Right lobe of liver (tissue), 6 donors: Measurements from ENCODE around the gene ADIPOR1. TPM values are rescaled to one million over a fixed set of nuclear protein-coding genes. Genes with fewer than 3 reads are reported as not detected.
"Not testable (repeated sequence)": the region's sequence is repeated elsewhere in the genome, so short reads cannot be mapped to it uniquely, and the experiment has no call there.

ENCODE experiments used
- ATAC-seq, 4 donors: fragments of 200-7000 bp; cut with Tn5 transposase; one replicate each; pipeline ENCODE4 v1.9.1; 2020; ENCODE audit warnings: mild to moderate bottlenecking in 4 of 4, moderate library complexity in 4 of 4
- DNase-seq, 3 donors: peaks; one replicate each; pipeline ENCODE4 v3.0.0-alpha.2; 2020
- H3K27ac ChIP-seq, 3 donors: fragments of 200-600 bp; one replicate each; pipeline ENCODE4 v1.8.0; 2022
- H3K27me3 ChIP-seq, 2 donors: fragments of 200-600 bp; one replicate each; pipeline ENCODE4 v1.8.0; 2022
- H3K36me3 ChIP-seq, 4 donors: fragments of 200-600 bp; sonication (generic) in 1 of 4; one replicate each; pipeline versions ENCODE4 v1.5.1 to v1.8.0; 2017 to 2022; ENCODE audit warnings: control low read depth in 1 of 4
- H3K4me1 ChIP-seq, 4 donors: fragments of 200-600 bp; sonication (generic) in 1 of 4; one replicate each; pipeline versions ENCODE4 v1.5.1 to v1.8.0; 2017 to 2022; ENCODE audit warnings: control low read depth in 1 of 4
- H3K4me3 ChIP-seq, 3 donors: fragments of 200-600 bp; one replicate each; pipeline ENCODE4 v1.8.0; 2022
- H3K9me3 ChIP-seq, 4 donors: fragments of 200-600 bp; sonication (generic) in 1 of 4; one replicate each; pipeline versions ENCODE4 v1.5.1 to v1.8.0; 2017 to 2022; ENCODE audit warnings: control low read depth in 1 of 4
- CTCF ChIP-seq, 4 donors: fragments of 200-600 bp in 3 of 4; fragments of 450-650 bp in 1 of 4; IDR thresholded peaks; one replicate each; pipeline versions ENCODE4 v1.5.1 to v1.8.0; 2016 to 2022; ENCODE audit warnings: antibody characterized with exemption in 4 of 4, mild to moderate bottlenecking in 2 of 4
- POLR2A ChIP-seq: fragments of 450-650 bp; IDR thresholded peaks from one replicate; pipeline ENCODE4 v1.6.1; 2017; ENCODE audit warnings: antibody characterized with exemption, mild to moderate bottlenecking
- WGBS: methylation state at CpG from one replicate; pipeline ENCODE4 v1.1.6; 2018; ENCODE audit warnings: low coverage, low lambda C conversion rate; ENCODE audit not compliant: insufficient coverage; ENCODE audit errors: missing lambda C conversion rate; 5-methylcytosine and 5-hydroxymethylcytosine counted together
- intact Hi-C, 2 donors: fragments of 100-400 bp; cut with DNase I; formaldehyde crosslinking; loops; one replicate each; pipeline versions ENCODE4 v1.11.2 to v1.14.1; 2022
- long read RNA-seq: library from polyadenylated mRNA; unstranded; transcript quantifications from one replicate; pipeline ENCODE4 v2.0.0, GENCODE V29; 2019
- total RNA-seq, 6 experiments: library from RNA; depleted of rRNA in 2 of 6; stranded (reverse); fragments of >200 nt in 2 of 6; fragmentation: NEBNext Ultra II Directional in 3 of 6; extraction: Animal tissue kit (Norgen Biotek cat#: 25700) in 3 of 6; gene quantifications; one replicate each; pipeline versions ENCODE4 v1.1.0 to v1.2.4, GENCODE V29; 2016 to 2023
- donor health status: DM: no; HTN: yes; CAD: no.
- donor health status: DM: no; HTN: no; CAD: no.
- donor health status: DM: no; HTN: no; CAD: no.
- donor health status: DM: no; HTN: yes; CAD: no.
- donor health status: DM: no; HTN: yes; CAD: no.

Gene ADIPOR1
- 10 to 100 TPM; 49.3 to 88.3 (median 61.1) TPM for total RNA-seq
- long read RNA-seq, transcript ADIPOR1-201 (8 exons, 2,177 nt): major isoform, 17 of 22 reads
- long read RNA-seq, partial matches to known transcripts: 2 of 22 reads
- long read RNA-seq, other reads (novel, unspliced or antisense): 2 of 22 reads

GRCh38 chr1:202957733-202958543, at the start of gene ADIPOR1:
TSS of gene ADIPOR1 (minus strand) at chr1:202958312. CDS start at chr1:202951070, 7,242 bp downstream.
- Histone ChIP-seq H3K36me3 (peaks cover 0 to 13% (median 0%) of the 10 kb centered on the region in 4 donors), H3K4me3 (peak within 1 kb of the TSS; percentile 80 to 100 (median 98)), H3K27me3 (no peaks in the 10 kb centered on the region), H3K9me3 (no peaks in the 10 kb centered on the region), H3K27ac (peak within 1 kb of the TSS; percentile 91 to 97 (median 95)), H3K4me1 (peaks cover 0 to 33% (median 14%) of the 10 kb centered on the region in 4 donors)
- ATAC-seq: peak; percentile 98 to 100 (median 98)
- DNase-seq: peak; percentile 96 to 97 (median 96)
- WGBS: 0% methylated on average over 9 of the region's 86 CpGs
- intact Hi-C loops: no loop called here
- TF ChIP-seq POLR2A (peak; percentile 96), CTCF (IDR thresholded peaks at IDR 0.05) (peak; percentile 11 to 50 (median 28))

GRCh38 chr1:203006948-203007871, 49.1 kb upstream of the ADIPOR1 start, which contains the start of gene TMEM183A:
TSS of gene TMEM183A (plus strand) at chr1:203007374. CDS start at chr1:203007466, 92 bp downstream.
- no peaks in the 10 kb centered on the region for H3K27me3 ChIP-seq
- under 1% methylated on average over 21 of the region's 78 CpGs for WGBS
- TF ChIP-seq CTCF (IDR thresholded peaks at IDR 0.05) (no peak), POLR2A (peak; percentile 91)
- peak within 1 kb of the TSS; percentile 84 to 90 (median 88) for H3K27ac ChIP-seq
- peak within 1 kb of the TSS; percentile 69 to 89 (median 82) for H3K4me3 ChIP-seq
- peak; percentile 95 to 98 (median 97) for DNase-seq
- no peaks in the 10 kb centered on the region for H3K9me3 ChIP-seq
- peak; percentile 94 to 98 (median 97) for ATAC-seq
- H3K4me1 ChIP-seq: peaks cover 0 to 10% (median 5%) of the 10 kb centered on the region in 4 donors
- peaks cover 0 to 33% (median 3%) of the 10 kb centered on the region in 4 donors for H3K36me3 ChIP-seq
- intact Hi-C loops: no loop called here

GRCh38 chr1:203005395-203006142, 47.5 kb upstream of the ADIPOR1 start:
- Histone ChIP-seq H3K27ac (peak overlapping the region in 1 of 3 donors; percentile 88), H3K36me3 (peaks cover 0 to 21% (median 2%) of the 10 kb centered on the region in 4 donors), H3K4me3 (peak overlapping the region in 1 of 3 donors; percentile 89), H3K4me1 (peaks cover 0 to 10% (median 5%) of the 10 kb centered on the region in 4 donors)
- DNase-seq, H3K27me3 ChIP-seq, H3K9me3 ChIP-seq, ATAC-seq, intact Hi-C loops: not testable (repeated sequence)
- WGBS: 77% methylated on average over 13 of the region's 17 CpGs

GRCh38 chr1:203002951-203003350, 44.8 kb upstream of the ADIPOR1 start:
- ATAC-seq: no peak

More at GRCh38 chr1:203002951-203003350, 44.8 kb upstream of the ADIPOR1 start:
- H3K27me3 ChIP-seq: no peaks in the 10 kb centered on the region
- no peak overlapping the region for H3K27ac ChIP-seq
- 80% methylated on average over 1 of the region's 1 CpG for WGBS
- intact Hi-C loops: no loop called here
- no peak for DNase-seq
- no peak overlapping the region for H3K4me3 ChIP-seq
- H3K4me1 ChIP-seq: peaks cover 0 to under 1% (median 0%) of the 10 kb centered on the region in 4 donors
- H3K9me3 ChIP-seq: no peaks in the 10 kb centered on the region
- TF ChIP-seq POLR2A (no peak), CTCF (IDR thresholded peaks at IDR 0.05) (no peak)
- H3K36me3 ChIP-seq: no peaks in the 10 kb centered on the region
